ENCODE measurements around the gene GAGE12E. TPM values are rescaled to one million over a fixed set of nuclear protein-coding genes. Genes with fewer than 3 reads are reported as not detected.
"Not testable (repeated sequence)": the region's sequence is repeated elsewhere in the genome, so short reads cannot be mapped to it uniquely, and the experiment has no call there.

The GAGE12E gene
- total RNA-seq = not detected

- no CpG with 5 or more reads among the region's 16 CpGs for WGBS, 10 experiments
- ATAC-seq (replicated peaks in 6 of 8); H3K4me1 ChIP-seq (replicated peaks in 1 of 2); H3K27ac ChIP-seq; in situ Hi-C loops (cut with MboI; ENCODE audit: low pct_unique_long_range_greater_than_20kb in 2 of 9, low sequenced_read_pairs in 9 of 9, unreplicated experiment in 9 of 9); H3K4me3 ChIP-seq: not testable (repeated sequence)
Measured at GRCh38 chrX:49550989-49551388, at the start of gene GAGE12E. TSS of gene GAGE12E (plus strand) at chrX:49551289. CDS start at chrX:49552444, 1,155 bp downstream.

GRCh38 chrX:49531877-49532276 lies 19.2 kb upstream of the GAGE12E start, which contains the start of gene GAGE12C:
TSS of gene GAGE12C (plus strand) at chrX:49532177. CDS start at chrX:49533332, 1,155 bp downstream.
- in situ Hi-C loops (cut with MboI; ENCODE audit: low pct_unique_long_range_greater_than_20kb in 2 of 9, low sequenced_read_pairs in 9 of 9, unreplicated experiment in 9 of 9); H3K4me3 ChIP-seq; H3K27ac ChIP-seq; H3K4me1 ChIP-seq (replicated peaks in 1 of 2); ATAC-seq (replicated peaks in 6 of 8): not testable (repeated sequence)
- WGBS, 10 experiments = no CpG with 5 or more reads among the region's 16 CpGs

GRCh38 chrX:49541433-49541832 lies 9.7 kb upstream of the GAGE12E start, which contains the start of gene GAGE12D:
TSS of gene GAGE12D (plus strand) at chrX:49541733. CDS start at chrX:49542888, 1,155 bp downstream.
- in situ Hi-C loops (cut with MboI; ENCODE audit: low pct_unique_long_range_greater_than_20kb in 2 of 9, low sequenced_read_pairs in 9 of 9, unreplicated experiment in 9 of 9); H3K27ac ChIP-seq; ATAC-seq (replicated peaks in 6 of 8); H3K4me3 ChIP-seq; H3K4me1 ChIP-seq (replicated peaks in 1 of 2): not testable (repeated sequence)
- WGBS, 10 experiments = no CpG with 5 or more reads among the region's 16 CpGs

GRCh38 chrX:49560542-49560941 lies 9.5 kb downstream of the GAGE12E start, which contains the start of gene GAGE12F:
TSS of gene GAGE12F (plus strand) at chrX:49560842. CDS start at chrX:49561997, 1,155 bp downstream.
- H3K27ac ChIP-seq; in situ Hi-C loops (cut with MboI; ENCODE audit: low pct_unique_long_range_greater_than_20kb in 2 of 9, low sequenced_read_pairs in 9 of 9, unreplicated experiment in 9 of 9); ATAC-seq (replicated peaks in 6 of 8); H3K4me3 ChIP-seq; H3K4me1 ChIP-seq (replicated peaks in 1 of 2): not testable (repeated sequence)
- no CpG with 5 or more reads among the region's 16 CpGs for WGBS, 10 experiments

- in situ Hi-C loops (cut with MboI; ENCODE audit: low pct_unique_long_range_greater_than_20kb in 2 of 9, low sequenced_read_pairs in 9 of 9, unreplicated experiment in 9 of 9); ATAC-seq (replicated peaks in 6 of 8); H3K27ac ChIP-seq; H3K4me3 ChIP-seq; H3K4me1 ChIP-seq (replicated peaks in 1 of 2): not testable (repeated sequence)
- no CpG with 5 or more reads among the region's 11 CpGs for WGBS, 10 experiments
Measured at GRCh38 chrX:49568728-49569127, 17.6 kb downstream of the GAGE12E start.

GRCh38 chrX:49569152-49569551 lies 18.1 kb downstream of the GAGE12E start:
- in situ Hi-C loops (cut with MboI; ENCODE audit: low pct_unique_long_range_greater_than_20kb in 2 of 9, low sequenced_read_pairs in 9 of 9, unreplicated experiment in 9 of 9); H3K27ac ChIP-seq; H3K4me1 ChIP-seq (replicated peaks in 1 of 2); ATAC-seq (replicated peaks in 6 of 8); H3K4me3 ChIP-seq: not testable (repeated sequence)
- no CpG with 5 or more reads among the region's 13 CpGs for WGBS, 10 experiments

- H3K4me3 ChIP-seq; H3K27ac ChIP-seq; in situ Hi-C loops (cut with MboI; ENCODE audit: low pct_unique_long_range_greater_than_20kb in 2 of 9, low sequenced_read_pairs in 9 of 9, unreplicated experiment in 9 of 9); H3K4me1 ChIP-seq (replicated peaks in 1 of 2); ATAC-seq (replicated peaks in 6 of 8): not testable (repeated sequence)
- no CpG with 5 or more reads among the region's 16 CpGs for WGBS, 10 experiments
Measured at GRCh38 chrX:49570100-49570499, 19.0 kb downstream of the GAGE12E start, which contains the start of gene GAGE12G. TSS of gene GAGE12G (plus strand) at chrX:49570400. CDS start at chrX:49571555, 1,155 bp downstream.

- ATAC-seq (replicated peaks in 6 of 8); H3K4me3 ChIP-seq; H3K4me1 ChIP-seq (replicated peaks in 1 of 2); in situ Hi-C loops (cut with MboI; ENCODE audit: low pct_unique_long_range_greater_than_20kb in 2 of 9, low sequenced_read_pairs in 9 of 9, unreplicated experiment in 9 of 9); H3K27ac ChIP-seq: not testable (repeated sequence)
- WGBS, 10 experiments = no CpG with 5 or more reads among the region's 16 CpGs
Measured at GRCh38 chrX:49579649-49580048, 28.6 kb downstream of the GAGE12E start, which contains the start of gene GAGE12H. TSS of gene GAGE12H (plus strand) at chrX:49579949. CDS start at chrX:49581104, 1,155 bp downstream.

- H3K4me3 ChIP-seq; ATAC-seq (replicated peaks in 6 of 8); in situ Hi-C loops (cut with MboI; ENCODE audit: low pct_unique_long_range_greater_than_20kb in 2 of 9, low sequenced_read_pairs in 9 of 9, unreplicated experiment in 9 of 9); H3K27ac ChIP-seq; H3K4me1 ChIP-seq (replicated peaks in 1 of 2): not testable (repeated sequence)
- WGBS, 10 experiments = no CpG with 5 or more reads among the region's 16 CpGs
Measured at GRCh38 chrX:49589196-49589595, 38.1 kb downstream of the GAGE12E start, which contains the start of gene GAGE2A. TSS of gene GAGE2A (plus strand) at chrX:49589496. CDS start at chrX:49590651, 1,155 bp downstream.

- no CpG with 5 or more reads among the region's 37 CpGs for WGBS, 10 experiments
- in situ Hi-C loops (cut with MboI; ENCODE audit: low pct_unique_long_range_greater_than_20kb in 2 of 9, low sequenced_read_pairs in 9 of 9, unreplicated experiment in 9 of 9); H3K4me1 ChIP-seq (replicated peaks in 1 of 2); H3K4me3 ChIP-seq; ATAC-seq (replicated peaks in 6 of 8); H3K27ac ChIP-seq: not testable (repeated sequence)
Measured at GRCh38 chrX:49589769-49590478, 38.8 kb downstream of the GAGE12E start.

- in situ Hi-C loops (cut with MboI; ENCODE audit: low pct_unique_long_range_greater_than_20kb in 2 of 9, low sequenced_read_pairs in 9 of 9, unreplicated experiment in 9 of 9); H3K27ac ChIP-seq; ATAC-seq (replicated peaks in 6 of 8); H3K4me1 ChIP-seq (replicated peaks in 1 of 2); H3K4me3 ChIP-seq: not testable (repeated sequence)
- 91 to 100% methylated on average over 1 to 7 of the region's 17 CpGs; no CpG with 5 or more reads in 8 of the 10 experiments for WGBS, 10 experiments
Measured at GRCh38 chrX:49590488-49590887, 39.4 kb downstream of the GAGE12E start.

GRCh38 chrX:49598720-49599119 lies 47.6 kb downstream of the GAGE12E start, which contains the start of gene GAGE1:
TSS of gene GAGE1 (plus strand) at chrX:49599020. CDS start at chrX:49600175, 1,155 bp downstream.
- WGBS, 10 experiments = no CpG with 5 or more reads among the region's 16 CpGs
- H3K4me1 ChIP-seq (replicated peaks in 1 of 2); H3K4me3 ChIP-seq; ATAC-seq (replicated peaks in 6 of 8); in situ Hi-C loops (cut with MboI; ENCODE audit: low pct_unique_long_range_greater_than_20kb in 2 of 9, low sequenced_read_pairs in 9 of 9, unreplicated experiment in 9 of 9); H3K27ac ChIP-seq: not testable (repeated sequence)
